Spleen (tissue), 7 donors: Measurements from ENCODE around the gene TLE4.

Experiments
- POLR2A ChIP-seq, 3 donors: fragments of 450-650 bp; IDR thresholded peaks; one replicate each; pipeline ENCODE4 v1.5.1; 2017; ENCODE audit warnings: antibody characterized with exemption in 3 of 3, mild to moderate bottlenecking in 1 of 3
- POLR2AphosphoS5 ChIP-seq, 3 donors: sonication (generic); formaldehyde crosslinking; IDR thresholded peaks; one replicate each; pipeline ENCODE4 v1.5.1; 2017; ENCODE audit warnings: antibody characterized with exemption in 3 of 3
- TF ChIP-seq, protein P1 (sequence below), 11 experiments: fragments of 200-600 bp in 7 of 11; fragments of 450-650 bp in 4 of 11; sonication (generic) in 4 of 11; IDR thresholded peaks in 8 of 11; conservative IDR thresholded peaks in 3 of 11; 1 replicate in 7 of 11; 2 replicates in 4 of 11; pipeline versions ENCODE4 v1.4.0 to v1.8.0; 2016 to 2021; ENCODE audit warnings: antibody characterized with exemption in 11 of 11, inconsistent platforms in 4 of 11, mild to moderate bottlenecking in 1 of 11
- donor health status: DM: no; HTN: no; CAD: no; lungs with moderate emphysema.
- donor health status: DM: no; HTN: no; CAD: no.
- donor health status: DM: no; HTN: no; CAD: no.

DNA sequence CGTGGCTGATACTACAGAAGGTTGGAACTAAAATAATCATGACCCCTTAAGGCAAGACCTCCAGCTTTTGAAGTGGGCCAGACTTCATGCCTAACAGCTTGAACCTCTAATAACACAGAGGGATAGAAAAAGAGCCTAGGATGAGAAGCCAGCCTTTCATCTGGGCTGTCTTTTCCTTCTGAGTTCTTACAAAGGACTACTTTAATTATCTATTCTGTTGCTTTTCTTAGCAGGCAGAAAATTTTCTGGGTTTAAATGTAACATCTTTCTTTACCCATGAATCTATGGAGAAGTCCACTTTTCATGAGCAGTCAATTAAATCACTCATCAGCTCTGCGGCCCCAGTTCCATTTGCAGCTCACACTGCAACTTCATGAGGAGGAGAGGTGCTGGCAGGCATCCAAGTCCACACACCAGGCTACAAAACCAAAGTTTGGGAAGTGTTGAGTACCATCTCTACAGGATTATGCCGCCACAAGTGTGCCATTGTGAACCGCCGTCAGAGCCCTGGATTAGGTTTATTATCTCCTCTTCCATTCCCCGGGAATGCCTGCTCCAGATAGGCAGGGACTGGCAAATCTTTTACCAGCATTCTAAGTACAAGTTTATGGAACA lies 192.0 kb downstream of the TLE4 start:
- TF ChIP-seq, protein P1, sequence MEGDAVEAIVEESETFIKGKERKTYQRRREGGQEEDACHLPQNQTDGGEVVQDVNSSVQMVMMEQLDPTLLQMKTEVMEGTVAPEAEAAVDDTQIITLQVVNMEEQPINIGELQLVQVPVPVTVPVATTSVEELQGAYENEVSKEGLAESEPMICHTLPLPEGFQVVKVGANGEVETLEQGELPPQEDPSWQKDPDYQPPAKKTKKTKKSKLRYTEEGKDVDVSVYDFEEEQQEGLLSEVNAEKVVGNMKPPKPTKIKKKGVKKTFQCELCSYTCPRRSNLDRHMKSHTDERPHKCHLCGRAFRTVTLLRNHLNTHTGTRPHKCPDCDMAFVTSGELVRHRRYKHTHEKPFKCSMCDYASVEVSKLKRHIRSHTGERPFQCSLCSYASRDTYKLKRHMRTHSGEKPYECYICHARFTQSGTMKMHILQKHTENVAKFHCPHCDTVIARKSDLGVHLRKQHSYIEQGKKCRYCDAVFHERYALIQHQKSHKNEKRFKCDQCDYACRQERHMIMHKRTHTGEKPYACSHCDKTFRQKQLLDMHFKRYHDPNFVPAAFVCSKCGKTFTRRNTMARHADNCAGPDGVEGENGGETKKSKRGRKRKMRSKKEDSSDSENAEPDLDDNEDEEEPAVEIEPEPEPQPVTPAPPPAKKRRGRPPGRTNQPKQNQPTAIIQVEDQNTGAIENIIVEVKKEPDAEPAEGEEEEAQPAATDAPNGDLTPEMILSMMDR (IDR thresholded peaks at IDR 0.05 in 8 of 11, conservative IDR thresholded peaks at IDR 0.05 in 3 of 11): no peak
- TF ChIP-seq POLR2A (IDR thresholded peaks at IDR 0.05) (no peak), POLR2AphosphoS5 (IDR thresholded peaks at IDR 0.05) (no peak)
